GM12872 (cell line): ENCODE data around the gene CSNK1A1.

Experiments used
- TF ChIP-seq, protein P1 (sequence below): IDR thresholded peaks from 3 replicates; pipeline ENCODE4 v1.5.1; 2011; ENCODE audit warnings: low read depth, mild to moderate bottlenecking, low read length, moderate library complexity; ENCODE audit not compliant: insufficient read depth

Gene CSNK1A1

DNA sequence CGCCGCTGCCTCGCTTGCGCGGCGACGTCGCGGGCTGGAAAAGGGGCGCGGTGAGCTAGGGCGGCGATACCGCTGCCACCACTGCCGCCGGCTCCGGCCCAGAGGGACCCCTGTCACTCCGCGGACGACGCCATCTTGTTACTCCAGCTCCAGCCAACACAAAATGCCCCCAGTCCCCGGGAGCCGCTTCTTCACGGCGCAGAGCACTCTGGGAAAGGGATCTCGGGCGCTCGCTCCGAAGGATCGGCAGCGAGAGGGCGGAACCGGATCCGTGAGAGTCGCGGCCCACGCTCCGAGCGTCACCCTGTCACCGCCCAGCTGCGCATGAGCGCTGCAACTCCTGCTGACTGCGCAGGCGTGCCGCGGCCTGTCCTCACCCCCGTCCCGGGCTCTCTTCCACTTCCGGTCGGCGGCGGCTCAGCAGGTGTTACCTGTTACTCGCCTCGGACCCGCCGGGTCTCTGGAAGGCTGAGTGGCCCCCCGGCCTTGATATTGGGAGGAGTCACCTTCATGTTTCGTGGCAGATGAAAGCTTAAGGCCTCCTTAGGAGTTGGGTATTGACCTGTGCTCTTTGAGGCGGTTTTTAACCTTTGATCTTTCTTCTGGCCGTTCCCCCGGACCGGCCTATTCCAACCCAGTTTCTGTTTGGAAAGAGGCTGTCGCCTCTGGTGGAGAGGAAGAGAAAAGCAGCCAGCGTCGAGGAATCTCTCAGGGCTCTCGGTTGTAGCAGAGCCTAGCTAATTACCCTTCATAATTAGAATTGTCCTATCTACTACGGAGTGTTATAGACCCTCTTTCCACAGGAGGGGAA lies at the start of gene CSNK1A1:
TSS of gene CSNK1A1 (minus strand) at position 213 of the 811 bp plus-strand sequence. CDS start 475 bp downstream, outside the sequence.
- TF ChIP-seq, protein P1, sequence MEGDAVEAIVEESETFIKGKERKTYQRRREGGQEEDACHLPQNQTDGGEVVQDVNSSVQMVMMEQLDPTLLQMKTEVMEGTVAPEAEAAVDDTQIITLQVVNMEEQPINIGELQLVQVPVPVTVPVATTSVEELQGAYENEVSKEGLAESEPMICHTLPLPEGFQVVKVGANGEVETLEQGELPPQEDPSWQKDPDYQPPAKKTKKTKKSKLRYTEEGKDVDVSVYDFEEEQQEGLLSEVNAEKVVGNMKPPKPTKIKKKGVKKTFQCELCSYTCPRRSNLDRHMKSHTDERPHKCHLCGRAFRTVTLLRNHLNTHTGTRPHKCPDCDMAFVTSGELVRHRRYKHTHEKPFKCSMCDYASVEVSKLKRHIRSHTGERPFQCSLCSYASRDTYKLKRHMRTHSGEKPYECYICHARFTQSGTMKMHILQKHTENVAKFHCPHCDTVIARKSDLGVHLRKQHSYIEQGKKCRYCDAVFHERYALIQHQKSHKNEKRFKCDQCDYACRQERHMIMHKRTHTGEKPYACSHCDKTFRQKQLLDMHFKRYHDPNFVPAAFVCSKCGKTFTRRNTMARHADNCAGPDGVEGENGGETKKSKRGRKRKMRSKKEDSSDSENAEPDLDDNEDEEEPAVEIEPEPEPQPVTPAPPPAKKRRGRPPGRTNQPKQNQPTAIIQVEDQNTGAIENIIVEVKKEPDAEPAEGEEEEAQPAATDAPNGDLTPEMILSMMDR: peak; percentile 81

DNA sequence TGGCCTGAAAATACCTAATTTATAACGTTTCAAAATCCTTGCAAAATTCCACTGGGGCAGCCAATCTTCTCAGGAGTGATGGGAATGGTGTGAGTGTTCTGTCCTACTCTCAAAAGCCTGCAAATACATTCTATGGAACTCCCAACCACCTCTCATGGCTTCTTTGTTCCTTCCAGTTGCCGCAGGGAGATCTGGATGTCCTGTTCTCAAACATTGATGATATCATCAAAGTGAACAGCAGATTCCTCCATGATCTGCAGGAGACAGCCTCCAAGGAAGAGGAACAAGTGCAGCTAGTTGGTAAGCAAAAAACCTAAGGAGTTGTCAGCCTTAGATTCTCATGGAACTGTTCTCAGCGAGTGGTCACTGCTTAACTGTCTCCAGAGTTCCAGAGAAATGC lies 49.7 kb upstream of the CSNK1A1 start:
- TF ChIP-seq, protein P1: no peak

DNA sequence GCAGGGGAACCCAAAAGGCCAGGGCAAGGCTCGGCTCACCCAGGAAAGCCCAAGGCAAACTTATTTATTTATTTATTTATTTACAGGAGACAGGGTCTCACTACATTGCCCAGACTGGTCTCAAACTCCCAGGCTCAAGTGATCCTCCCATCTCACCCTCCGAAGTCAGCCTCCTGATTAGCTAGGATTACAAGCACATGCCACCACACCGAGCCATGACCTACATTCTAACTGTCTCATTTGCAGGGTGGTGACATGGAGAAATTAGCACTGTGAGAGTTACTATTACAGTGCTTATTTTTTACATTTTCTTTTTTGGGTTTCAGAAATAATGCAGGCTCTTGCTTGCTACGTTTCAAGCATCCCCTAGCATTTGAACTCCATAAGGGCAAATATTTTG lies 48.1 kb upstream of the CSNK1A1 start:
- TF ChIP-seq, protein P1: no peak

DNA sequence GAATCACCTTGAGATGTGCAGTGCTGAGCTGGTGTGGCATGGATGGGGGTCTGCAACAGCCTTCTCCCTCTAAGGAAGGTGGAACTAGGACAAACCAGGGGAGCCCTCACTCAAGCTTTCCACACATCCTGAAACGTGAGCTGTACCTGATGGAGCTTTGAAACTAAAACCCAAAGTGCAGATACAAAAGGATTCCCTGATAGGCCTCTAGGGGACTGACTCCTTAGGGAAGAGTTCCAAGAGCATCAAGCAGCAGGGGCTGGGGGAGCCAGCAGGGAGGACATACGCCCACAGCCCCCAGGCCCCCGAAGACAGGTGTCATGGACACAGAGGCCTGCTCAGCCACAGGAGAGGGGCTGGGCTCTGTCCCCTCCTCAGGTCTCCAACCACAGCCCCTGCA lies 47.7 kb upstream of the CSNK1A1 start:
- TF ChIP-seq, protein P1: 0 out of 3 replicates have a peak, but pooled peaks have one; percentile 6

DNA sequence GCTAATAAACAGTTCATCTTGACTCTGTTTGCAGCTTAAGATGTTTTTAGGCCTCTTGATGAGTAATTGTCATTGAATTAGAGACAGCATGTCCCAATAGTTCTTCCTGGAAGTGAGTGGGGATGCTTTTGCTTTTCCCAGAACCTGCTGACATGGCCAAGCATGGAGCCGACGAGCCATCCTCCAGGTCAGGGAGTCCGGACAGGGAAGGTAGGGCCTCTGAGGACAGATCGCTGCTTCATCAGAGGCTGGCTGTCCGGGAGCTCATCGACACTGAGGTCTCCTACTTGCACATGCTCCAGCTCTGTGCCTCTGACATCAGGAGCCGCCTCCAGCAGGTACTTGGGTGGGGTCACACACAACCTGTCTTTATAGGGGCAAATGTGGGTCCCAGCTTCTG lies 46.4 kb upstream of the CSNK1A1 start:
- TF ChIP-seq, protein P1: no peak

DNA sequence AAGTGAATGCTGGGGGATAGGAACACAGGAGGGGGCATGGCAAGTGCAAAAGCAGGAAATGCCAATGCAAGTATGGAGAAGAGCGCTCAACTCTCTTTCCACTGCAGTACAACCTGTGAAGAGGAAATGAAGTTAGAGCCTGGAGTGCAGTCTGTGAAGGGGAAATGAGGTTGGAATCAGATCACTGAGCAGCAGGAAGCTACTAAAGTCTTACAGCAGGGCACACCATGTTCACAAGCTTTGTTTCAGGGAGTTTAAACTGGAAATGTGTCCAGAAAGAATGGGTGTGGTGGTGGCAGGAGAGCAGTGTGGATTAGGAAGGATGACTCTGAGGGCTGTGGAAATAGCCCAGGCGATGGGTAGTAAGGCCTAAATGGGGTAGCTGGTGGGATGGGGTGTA lies 45.5 kb upstream of the CSNK1A1 start:
- TF ChIP-seq, protein P1: no peak

DNA sequence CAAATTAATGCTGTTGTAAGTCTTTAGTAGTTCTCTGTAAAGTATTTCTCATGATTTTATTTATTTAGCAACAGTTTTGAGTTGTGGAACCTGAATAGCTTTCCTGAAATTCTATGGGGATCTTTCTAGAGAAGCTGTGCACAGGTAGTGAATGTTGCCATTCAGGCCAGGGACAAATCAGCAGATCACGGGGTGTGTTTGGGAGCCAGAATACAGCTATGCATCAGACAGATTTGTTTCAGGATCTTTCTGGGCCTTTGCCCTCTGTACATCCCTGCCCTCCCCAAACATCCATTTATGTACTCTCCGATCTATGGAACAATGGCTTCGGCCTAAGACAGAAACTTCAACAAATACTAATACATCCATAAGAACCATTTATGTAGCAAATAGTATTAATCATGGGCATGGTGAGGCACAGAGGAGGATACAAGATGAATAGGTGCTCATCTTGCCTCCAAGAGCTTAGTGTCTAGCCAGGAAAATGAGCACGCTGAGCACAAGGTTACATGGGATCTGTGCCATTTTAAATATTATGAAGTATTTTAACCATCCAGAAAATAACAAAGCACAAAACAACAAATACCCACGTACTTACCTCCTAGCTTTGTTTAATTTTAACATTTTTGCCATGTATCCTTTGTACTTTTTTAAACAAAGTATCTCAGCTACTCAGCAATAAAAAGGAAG lies 43.1 kb upstream of the CSNK1A1 start:
- TF ChIP-seq, protein P1: no peak
